Measurements from ENCODE around the gene RTN4R.

Gene RTN4R

DNA sequence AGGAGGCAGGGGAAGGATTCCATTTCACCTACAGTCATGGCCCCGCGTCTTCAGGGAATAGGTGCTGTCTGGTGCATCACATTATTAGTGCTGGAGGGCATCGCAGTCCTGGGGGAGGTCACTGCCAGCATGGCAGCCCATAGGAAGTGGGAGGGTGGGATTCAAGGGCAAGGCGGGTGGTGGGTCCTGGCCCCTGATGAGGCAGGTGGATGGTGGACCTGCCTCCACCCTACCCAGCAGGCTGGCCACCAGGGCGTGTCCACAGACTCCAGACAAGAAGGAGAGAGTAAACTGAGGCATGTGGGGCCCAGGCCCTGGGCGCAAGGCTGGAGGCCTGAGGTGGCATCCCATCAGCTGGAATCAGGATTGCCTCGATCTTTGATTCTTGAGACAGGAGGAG is 53.3 kb downstream of the RTN4R start:
- no peak for DNase-seq (ENCODE audit: low read depth)

DNA sequence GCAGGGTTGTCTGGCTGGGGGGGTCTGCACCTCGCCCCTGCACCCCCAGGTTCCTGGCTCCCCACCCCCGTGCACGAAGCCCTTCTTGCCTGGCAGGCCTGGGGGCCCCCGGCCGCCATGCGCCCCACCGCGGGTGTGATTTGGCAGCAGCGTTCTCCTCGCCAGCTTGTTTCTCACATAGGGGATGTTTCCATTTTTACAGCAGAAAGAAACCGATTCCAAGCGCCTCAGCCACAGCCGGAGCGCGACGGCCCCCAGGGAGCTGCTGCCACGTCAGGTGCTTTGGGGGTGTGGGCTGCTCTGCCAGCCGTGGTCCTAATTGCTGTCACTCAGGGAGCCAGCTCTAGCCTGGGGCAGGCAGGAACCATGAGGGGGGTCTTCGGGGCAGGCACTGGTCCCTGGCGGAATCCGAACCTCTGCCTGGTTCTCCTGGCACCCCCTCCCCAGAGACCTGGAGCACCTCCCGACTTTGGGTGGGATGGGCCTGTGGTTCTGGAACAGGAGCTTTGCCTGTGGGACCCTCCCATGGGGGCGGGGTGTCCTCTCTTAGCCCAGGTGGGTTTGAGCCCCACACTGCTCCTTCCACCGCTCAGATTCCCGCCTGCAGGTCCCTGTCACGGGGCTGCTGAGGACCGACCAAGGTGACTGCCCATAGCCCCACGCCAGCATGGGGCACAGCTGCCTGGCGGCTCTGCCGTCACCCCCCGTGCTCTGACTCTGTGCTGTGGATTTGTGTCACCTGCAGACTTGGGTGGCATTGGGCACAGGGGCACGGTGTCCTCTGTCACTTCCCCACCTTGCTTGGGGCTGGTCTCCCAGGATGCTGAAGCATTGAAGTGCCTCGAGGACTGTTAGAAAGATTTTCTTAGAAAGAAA is 54.0 kb downstream of the RTN4R start:
- no peak for DNase-seq (ENCODE audit: low read depth)

DNA sequence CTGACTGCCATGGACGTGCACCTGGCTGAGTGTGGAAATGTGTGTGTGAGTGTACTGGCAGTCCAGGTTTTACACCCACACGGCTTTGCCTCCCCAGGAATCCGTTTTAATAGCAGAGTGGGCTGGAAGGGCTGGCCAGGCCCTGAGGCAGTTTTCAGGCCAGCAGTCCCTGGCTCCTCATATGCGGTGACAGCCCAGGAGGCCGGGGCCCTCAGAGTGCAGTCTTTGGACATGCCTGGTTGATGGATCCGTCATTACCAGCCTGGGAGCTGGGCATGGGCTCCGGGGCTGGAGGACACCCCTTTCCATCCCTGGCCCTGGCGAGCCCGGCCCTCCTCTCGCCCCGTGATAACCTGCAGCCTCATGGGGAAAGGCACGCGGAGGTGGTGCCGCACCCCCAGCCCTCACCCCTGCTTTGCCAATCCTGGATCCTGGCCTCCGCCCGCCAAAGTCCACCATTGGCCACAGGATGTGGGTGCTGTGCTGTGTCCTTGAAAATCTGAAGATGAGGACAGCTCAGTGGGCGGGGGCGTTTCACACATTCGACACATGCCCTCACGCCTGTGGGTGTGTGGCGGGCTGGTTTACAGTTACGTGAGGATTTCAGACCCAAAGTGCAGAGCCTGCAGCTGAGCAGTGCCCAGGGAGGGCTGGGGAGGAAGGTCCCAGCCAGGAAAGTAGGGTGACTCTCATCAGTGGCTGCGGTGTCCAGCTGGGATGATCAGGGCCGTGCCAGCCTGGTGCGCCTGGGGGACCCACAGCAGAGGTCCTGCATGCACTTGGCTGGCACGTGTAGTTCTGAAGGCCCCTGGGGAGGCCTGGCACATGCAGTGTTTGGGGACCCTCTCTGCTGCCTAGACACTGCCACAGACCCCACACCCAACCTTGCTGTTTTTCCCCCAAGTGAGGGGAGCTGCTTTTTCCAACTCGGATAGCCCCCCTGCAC is 55.1 kb downstream of the RTN4R start:
- DNase-seq (ENCODE audit: low read depth), result no peak

DNA sequence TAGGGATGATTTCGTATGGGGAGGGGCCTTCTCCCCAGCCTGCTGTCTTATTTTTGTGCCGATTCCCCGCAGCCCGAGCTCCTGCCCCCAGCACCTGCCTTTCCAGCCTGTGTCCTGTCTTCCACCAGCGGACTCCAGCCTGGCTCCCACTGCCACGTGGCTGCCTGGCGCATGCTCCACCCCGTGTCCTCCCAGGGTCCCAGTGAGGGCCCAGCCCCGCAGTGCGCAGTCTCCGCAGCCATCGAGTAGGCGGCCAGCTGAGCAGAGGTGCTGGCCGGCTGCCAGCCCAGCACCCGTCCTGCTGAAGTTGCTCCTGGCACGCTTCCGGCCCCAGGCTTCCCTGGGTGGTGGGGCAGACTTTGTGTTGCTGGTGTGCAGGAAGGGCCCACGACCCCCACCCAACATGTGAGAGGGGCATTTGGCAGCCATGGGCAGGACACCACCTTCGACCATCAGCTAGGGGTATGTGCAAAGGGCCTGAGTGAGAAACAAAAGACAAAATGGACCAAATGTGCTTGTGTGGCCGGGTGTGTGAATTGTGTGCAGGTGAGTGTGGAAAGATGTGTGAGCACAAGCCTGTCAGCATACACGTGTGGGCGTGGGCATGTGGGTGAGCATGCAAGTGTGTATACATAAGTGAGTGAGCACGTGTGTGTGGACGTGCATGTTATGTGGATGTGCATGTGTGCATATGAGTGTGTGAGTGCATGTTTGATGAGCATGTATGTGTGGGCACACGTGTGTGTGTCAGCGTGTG is 55.9 kb downstream of the RTN4R start:
- DNase-seq (ENCODE audit: low read depth), result no peak

DNA sequence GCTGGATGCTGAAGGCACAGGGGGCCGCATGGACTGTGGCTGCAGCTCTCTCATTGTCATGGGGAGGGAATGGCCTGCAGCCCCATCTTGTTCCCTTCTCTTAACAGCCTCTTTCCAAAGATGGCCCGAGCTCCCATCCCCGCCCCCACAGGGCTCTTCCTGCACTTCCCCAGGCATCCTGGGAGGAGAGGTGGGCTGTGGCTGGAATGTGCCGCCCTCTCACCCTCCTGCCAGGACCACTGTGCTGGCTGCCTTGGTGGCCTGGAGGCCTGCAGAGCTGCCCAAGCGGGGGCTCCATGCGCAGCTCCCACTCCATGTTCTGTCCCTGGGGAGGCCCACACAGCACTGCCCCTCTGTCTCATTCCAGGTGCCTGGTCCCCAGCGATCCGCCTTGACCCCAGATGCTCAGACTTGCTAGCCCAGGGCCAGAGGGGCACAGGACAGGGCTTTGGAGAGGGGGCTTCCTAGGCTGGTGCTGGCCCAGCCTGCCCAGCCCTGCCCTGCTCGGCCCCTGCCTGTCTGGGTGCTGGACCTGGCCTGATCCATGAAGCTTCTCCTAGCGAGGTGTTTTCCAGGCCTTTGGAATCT is 56.6 kb downstream of the RTN4R start:
- DNase-seq (ENCODE audit: low read depth), result no peak

DNA sequence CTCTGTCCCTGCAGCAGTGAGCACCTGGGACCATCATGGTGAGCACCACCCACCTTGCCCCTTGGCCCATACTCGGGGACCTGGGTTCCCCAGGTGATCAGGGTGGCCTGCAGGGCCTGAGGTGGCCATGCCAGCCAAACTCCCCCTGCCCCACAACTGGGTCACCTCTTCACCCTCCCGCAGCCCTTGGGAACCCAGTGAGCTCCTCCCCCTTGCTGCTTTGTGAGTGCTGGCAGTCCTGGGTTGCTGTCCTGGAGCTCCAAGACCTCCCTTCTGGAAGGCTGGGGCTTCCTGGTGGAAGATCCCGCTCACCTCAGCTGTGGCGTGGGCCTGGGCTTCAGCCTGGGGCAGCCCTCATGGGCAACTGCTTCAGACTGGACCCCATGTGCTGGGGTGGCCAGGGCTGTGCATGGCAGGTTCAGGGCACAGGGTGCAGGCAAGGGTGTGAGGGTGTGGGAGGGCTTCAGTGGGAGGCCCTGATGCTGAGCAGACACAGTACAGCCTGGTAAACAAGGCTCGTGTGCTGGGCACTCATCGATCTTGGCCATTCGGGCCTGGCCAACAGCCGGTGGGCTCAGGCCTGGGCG is 57.6 kb downstream of the RTN4R start:
- no peak for DNase-seq (ENCODE audit: low read depth)

DNA sequence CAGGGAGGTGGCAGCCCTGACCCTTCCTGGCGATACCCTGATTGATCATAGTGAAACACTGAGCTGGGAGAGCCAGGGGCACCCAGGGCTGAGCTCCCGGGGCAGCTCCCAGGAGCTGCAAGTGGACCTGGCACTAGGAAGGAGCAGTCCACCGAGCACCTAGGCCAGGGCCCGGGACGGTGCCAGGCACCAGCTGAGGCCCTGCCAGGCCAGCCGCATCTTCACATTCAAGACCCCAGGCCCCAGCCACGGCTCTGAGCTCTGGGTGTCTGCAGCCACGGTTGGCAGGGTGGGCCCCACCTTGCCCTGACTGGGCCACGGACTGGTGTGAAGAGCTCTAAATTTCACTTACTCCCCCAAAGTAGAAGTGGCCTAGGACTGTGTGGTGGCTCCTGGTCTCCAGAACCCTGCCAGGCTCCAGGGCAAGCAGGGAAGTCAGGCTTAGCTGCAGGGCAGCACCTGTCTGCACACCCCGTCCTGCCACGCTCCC is 58.3 kb downstream of the RTN4R start:
- DNase-seq (ENCODE audit: low read depth), result no peak

DNA sequence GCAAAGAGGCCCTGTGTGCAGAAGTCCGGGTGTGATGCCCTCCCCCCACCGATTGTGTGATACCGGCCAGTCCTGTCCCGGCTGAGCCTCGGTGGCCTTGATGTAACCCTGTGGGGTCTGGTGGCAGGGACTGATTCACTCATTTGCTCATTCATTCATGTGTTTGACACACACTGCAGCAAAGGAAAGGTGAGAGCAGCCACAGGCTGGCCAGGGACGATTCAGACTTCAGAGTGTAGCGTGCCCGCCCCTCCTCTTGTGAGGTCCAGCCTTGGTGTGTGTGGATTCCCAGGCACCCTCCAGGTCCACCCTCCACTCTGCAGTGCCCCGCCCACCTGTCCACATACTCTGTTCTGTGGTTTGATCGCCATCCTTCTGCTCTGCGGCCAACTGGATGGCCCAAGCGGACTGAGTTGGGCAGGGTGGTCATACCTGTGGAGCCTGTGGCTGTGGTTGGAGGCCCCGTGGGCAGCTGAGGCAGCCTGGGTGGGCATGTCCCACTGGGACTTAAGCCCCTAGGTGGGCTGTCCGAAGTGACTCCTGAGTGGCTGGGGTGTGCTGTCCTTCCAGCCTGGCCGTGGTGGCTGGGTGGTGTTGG is 59.3 kb downstream of the RTN4R start:
- DNase-seq (ENCODE audit: low read depth), result no peak

DNA sequence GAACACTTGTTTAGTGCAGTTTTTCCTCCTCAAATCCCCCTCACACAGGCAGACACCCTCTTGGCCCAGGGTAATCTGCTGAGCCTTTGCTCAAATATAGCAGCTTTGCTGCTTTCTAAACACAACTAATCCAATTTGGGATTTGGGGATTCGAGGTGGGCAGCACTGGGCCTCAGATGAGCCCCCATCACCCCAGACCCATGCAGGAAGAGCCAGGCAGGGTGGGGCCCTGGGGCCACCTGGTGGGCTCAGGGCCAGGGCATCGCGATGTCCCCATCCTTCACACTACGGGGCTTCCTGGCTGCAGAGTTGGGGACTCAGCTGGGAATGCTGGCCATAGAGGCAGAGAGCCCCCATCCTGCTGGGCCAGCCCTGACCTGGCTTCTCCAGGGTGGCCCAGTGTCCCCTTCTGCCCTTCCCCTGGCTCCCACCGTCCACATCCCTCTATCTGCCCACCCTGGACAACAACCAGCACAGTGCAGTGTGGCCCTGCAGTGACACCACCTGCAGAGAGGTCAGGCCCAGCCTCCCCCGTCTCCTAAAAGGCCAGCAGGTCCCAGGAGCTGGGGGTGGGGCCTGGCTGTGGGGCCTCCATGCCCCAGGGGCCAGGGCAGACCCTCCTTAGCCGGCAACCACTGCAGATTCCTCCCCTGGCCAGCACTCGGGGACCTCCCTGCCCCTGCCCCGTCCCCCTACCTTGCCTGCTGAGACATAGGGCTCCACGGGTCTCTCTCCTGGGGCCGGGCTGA is 60.7 kb downstream of the RTN4R start:
- no peak for DNase-seq (ENCODE audit: low read depth)

DNA sequence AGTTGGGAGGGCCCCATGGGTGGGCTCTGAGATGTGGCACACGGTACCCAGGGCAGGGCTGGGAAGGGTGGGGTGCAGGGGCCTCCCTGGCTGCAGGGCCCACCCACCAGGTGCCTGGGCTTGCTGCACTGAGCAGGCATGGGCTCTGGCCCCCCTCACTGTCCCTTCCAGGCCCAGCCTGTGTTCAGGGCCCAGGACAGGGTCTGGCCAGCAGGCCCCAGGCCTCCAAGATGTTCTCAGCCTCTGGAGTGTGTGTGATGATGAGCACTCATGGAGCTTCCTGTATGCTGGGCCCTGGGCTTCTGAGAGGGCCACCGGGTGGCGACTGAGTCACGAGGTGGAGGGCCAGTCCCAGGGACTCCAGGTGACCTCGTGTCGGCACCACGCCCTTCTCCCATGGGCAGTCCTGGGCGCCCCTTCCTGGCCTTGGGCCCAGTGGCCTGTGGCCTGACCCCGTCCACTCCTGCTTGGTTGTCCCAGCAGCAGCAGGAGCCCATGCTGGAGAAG is 61.4 kb downstream of the RTN4R start:
- DNase-seq (ENCODE audit: low read depth), result no peak

DNA sequence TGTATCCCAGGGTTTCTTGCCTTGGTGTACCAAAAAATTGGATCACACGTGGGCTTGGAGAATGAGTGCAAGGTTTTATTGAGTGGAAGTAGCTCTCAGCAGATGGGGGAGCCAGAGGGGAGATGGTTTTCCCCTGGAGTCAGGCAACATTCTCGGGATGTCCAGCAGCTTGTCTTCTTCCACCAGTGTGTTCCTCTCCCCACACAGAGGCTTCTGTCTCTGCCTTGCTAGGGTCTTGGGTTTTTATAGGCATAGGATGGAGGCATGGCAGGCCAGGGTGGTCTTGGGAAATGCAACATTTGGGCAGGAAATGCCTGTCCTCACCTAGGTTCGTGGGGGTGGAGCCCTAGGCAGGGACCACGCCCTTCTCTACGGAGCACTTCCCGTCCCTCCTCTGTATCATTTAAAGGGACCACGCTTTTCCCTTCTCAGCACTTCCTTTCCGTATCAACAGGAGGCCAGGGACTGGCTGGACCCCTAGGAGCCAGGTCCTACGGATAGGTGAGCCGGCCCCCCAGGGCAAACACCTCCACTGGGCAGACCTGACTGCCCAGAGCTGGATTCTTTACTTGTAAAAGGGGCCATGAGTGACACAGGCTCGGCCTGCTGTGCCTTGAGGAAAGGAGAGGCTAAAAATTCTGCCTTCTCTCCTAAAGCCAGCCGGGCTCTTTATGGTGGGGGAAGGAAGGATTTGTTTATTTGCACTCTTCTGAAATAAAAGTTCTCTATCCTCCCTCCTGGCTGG is 62.0 kb downstream of the RTN4R start:
- DNase-seq (ENCODE audit: low read depth), result peak; percentile 33

DNA sequence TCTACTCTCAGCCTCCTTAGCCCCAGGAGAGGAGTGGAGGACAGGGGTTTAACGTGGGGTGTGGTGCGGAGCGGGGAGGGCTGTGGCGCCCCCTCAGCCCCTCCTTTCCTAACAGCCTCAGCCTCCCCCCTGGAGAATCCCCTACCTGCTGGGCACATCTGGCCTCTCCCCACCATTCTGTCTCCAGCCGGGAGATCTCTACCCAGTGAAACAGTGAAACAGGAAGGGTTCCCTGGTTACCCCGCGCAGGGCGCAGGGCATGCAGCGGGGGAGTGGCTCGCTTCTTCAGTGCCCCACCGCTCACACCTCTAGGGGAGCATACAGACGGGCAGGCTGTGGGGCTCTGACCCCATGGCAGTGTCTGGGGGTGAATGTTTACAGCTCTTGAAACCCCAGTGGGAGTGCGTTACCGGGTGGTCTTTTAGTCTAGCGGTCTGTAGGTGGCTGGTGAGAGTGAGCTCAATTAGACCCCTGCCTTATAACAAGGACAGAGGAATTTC is 62.6 kb downstream of the RTN4R start:
- DNase-seq (ENCODE audit: low read depth), result no peak

DNA sequence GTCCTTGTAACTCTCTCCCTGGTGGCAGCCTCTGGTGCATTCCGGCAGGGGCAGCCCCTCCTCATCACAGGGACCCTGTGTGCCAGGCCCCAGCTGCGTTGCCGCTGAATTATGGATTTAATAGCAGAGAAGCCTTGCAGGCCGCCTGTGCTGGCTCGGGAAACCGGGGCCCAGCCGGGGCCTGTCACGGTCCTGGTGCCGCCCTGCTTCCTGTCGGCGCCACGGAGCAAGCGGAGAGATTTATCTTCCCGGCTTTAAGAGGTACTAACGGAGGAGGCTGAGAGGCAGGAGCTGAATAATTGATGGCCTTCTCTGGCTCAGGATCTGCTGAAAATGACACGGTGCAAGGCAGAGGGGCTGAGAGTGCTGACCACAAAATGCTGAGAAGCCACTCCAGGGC is 63.3 kb downstream of the RTN4R start:
- no peak for DNase-seq (ENCODE audit: low read depth)

DNA sequence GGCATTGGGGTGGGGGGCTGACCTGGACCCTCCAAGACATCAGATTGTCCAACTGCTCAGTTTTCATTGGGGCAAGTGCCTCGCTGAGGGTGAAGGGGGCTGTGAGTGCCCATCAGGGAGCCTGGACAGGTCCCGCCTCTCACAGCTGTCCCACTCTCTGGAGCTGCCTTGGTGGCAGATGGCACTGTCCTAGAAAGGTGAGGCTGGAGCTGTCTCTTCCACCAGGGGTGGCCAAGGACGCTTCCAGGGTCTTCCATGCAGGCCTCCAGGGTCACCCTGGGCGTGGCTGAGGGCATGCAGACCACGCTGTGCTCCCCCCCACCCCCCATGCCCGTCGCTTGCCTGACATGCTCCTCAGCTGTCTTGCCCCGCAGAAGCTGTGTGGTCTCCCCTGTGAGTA is 63.8 kb downstream of the RTN4R start:
- no peak for DNase-seq (ENCODE audit: low read depth)

DNA sequence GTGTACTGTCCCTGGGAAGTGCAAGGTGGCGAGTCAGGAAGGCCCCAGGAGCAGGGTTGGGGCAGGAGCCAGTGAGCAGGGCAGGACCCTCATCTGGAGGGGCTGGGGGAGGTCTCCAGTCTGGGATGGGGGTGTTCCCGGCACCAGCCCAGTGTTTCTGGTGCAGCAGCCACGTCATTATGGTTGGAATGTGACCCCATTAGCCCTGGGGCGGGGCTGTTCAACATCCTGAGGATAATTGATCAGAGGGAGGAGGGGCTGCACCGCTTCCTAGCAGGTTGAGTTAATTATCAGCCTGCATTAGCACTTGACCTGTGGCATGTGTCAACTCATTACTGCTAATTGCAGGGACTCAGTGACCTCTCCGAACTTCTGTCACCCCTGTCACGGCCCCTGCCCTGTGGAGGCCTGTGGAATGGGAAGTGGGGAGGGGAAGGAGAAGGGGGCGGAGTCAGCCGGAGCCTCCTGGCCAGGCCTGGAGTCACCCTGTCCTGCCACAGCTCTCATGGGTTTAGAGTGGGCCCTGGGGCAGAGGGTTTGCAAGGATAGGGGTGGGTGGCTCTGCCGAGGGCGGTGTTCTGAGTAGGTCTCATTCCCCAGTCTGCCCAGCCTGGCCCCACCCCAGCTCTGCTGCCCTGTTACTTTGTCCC is 64.4 kb downstream of the RTN4R start:
- DNase-seq (ENCODE audit: low read depth), result no peak

DNA sequence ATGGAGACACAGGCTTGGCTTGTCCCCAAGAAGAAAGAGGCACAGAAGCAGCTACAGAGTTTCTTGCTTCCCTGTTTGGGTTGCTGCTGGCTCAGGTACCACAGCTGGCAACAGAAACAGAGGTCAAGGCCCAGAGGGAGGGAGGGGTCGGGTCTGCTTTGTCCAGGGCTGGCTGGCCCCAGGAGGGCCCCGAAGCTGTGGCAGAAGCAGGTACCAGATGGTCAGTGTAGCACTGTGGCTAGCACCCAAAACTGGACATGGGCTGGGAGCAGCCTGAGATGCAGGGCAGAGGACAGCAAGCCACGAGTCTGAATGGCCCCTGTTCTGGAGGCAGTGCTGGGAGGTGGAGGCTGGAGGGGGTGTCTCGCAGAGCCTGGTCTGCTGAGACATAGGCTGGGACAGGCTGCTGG is 65.0 kb downstream of the RTN4R start:
- DNase-seq (ENCODE audit: low read depth), result no peak

DNA sequence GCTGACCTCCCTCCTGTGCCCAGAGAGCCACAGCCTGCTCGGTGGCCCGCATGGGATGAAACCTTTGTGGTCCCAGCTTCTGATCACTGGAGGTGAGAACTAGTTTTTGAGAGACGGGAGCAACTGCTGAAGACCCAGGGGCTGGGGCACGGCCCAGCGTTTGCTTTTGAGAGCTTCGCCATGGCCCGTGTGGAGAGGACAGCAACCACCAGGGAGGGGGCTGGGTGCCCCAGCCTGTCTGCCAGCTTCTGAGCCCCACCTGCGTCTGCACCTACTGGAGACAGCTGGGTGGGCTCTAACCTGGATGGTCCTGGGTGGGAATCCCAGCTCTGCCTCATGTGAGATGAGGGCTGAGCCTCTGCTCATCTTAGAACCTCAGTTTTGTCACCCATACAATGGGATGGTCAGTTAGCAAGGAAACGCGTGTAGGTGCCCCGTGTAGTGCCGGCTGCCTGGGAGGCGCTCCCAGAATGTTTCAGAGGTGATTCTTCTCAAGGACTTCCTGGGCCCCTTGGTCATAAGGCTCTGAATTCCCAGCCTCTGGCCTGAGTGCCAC is 66.2 kb downstream of the RTN4R start:
- no peak for DNase-seq (ENCODE audit: low read depth)

DNA sequence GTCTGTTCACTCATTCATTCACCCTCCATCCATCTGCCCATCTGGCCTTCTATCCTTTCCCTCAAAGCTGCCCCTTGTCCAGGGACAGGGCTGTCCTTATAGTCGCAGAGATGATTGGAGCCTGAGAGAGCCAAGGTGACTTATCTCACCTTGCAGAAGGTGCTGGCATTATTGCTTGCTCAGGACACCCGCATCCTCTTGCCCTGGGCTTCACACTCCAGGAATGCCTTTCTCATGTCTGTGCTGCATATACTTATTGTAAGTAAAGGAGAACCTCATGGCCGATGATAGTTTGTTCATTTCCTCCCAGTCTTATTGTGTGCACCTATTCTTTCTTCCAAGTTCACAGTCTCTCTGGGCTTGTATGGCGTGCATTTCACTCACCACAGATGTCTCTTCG is 68.2 kb downstream of the RTN4R start:
- DNase-seq (ENCODE audit: low read depth), result no peak

Measured in stromal cell of bone marrow (primary cell).